GM18508 (cell line): ENCODE measurements around the gene SORBS1.

Experiments used
- ATAC-seq: cut with Tn5 transposase; IDR thresholded peaks from one replicate; pipeline ENCODE4 v1.9.1; 2021; ENCODE audit warnings: moderate number of reproducible peaks; ENCODE audit not compliant: insufficient read depth, unreplicated experiment

SORBS1 gene

GRCh38 chr10:95308389-95309302, 252.5 kb downstream of the SORBS1 start:
- ATAC-seq = no peak

- ATAC-seq = no peak
These were observed 254.3 kb downstream of the SORBS1 start for GRCh38 chr10:95306851-95307250.

GRCh38 chr10:95306318-95306650, 254.9 kb downstream of the SORBS1 start:
- ATAC-seq = no peak

DNA sequence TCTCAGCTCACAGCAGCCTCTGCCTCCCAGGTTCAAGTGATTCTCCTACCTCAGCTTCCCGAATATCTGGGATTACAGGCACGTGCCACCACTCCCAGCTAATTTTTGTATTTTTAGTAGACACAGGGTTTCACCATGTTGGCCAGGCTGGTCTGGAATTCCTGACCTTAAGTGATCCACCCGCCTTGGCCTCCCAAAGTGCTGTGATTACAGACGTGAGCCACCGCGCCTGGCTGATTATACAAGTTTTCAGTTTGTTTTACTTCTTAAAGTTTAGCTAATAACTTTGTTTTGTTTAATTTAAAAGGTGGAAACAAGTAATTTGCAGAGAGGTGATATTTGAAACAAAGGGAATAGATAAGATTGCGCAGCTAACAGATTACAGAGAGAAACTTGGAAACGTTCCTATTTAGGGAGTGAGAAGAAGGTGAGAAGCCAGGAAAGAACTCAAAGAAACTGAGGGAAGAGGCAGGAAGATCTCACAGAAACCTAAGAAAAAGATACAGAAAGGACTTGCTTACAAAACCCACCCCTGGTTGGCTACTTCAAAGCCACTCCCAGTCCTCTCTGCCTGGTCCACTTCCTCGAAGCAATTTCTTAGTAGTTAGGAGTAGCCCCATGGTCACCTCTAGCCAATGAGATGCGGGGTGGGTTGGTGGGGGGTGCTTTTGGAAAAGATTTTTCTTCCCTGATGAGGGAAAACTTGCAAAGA, 255.4 kb downstream of the SORBS1 start:
- ATAC-seq = no peak

DNA sequence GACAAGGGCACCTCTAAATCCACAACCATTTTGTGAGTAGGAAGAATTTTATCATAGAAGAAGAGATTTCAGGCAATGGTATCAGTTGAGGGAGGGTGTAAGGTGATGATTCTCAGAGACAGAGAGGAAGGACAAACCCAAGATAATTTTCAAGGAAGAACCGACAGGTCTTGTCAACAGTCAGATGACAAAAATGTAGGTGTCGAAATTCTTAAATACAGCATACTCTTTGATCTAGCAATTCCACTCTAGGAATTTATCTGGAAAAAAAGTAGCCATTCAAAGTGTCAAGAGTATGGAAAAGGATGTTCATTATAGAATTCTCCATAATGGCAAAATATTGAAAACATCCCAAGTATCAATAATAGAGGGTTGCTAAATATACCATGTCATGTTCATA, 256.2 kb downstream of the SORBS1 start:
- no peak for ATAC-seq

DNA sequence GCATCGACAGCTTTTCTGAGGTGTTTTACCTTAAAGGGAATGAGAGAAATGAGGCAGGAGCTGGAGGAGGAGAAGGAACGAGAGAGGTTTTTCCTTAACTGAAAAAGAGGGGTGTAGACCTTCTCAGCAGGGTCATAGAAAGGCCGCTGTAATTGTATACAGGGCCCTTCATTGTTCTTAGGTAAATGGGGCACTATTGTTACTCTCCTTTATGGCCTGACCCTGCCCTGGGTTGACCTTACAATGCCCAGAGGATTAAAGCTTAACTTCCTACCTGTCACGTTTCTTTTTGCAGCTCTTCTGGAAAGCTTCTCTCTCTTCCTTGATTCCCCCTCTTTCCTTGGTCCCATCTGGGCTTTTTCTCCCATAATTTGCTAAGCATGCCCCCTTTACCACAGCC, 256.7 kb downstream of the SORBS1 start:
- ATAC-seq = no peak

DNA sequence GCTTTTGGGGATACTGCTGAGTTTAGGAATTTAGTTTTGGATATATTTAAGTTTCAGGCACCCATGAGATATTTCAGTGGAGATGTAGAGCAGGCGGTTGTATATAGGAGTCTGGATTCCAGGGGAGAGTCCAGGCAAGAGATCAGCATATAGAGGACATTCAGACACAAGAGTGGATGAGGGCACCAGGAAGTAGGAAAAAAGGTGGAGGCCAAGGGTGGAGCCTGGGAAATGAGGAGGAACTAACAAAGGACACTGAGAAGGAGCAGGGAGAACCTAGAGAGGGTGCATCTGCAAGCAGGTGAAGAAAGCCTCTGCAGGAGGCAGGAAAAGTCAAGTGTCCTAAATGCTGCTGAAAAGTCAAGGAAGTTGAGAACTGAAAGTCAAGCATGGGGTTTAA, 257.2 kb downstream of the SORBS1 start:
- no peak for ATAC-seq

DNA sequence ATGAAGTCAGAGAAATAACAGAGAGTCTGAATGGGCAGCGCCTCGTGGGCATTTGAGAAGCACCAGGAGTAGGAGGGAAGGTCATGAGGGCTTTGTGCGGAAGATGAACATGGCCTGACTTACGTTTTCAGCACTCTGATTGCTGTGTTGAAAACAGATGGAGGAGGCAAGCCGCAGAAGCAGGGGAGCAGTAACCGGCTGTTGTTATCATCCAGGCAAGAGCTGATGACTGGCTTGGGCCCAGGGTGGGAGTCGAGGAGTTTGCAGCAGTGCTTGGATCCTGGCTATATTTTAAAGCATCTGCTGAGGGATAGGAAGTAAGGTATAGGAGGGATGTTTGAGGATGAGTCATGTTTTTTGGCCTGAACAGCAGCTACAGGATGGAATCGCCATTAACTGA, 257.6 kb downstream of the SORBS1 start:
- ATAC-seq = no peak

- no peak for ATAC-seq
These were observed 261.1 kb downstream of the SORBS1 start for GRCh38 chr10:95300022-95300539.

DNA sequence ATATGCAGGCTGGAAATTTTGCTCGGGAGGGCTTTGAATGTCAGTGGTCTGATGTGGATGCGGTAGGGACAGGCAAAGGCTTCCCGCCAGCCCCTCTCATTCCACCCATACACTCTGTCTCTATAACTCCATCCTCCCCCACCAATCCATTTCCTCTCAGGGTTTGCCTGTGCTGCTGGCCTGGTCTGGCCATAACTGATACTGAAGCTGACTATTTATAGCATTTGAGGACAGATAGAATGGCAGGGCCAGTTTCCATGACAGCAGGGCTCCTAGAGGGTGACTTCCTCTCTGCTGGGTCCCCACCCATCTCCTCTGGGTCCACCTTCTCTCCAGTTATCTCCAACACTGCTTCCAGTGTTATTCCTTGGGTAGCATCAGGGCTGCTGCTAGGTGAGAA, 263.8 kb downstream of the SORBS1 start:
- ATAC-seq = peak; percentile 28

GRCh38 chr10:95296764-95297163, 264.4 kb downstream of the SORBS1 start:
- no peak for ATAC-seq

- peak; percentile 74 for ATAC-seq
These were observed 266.0 kb downstream of the SORBS1 start for GRCh38 chr10:95295031-95295755.

DNA sequence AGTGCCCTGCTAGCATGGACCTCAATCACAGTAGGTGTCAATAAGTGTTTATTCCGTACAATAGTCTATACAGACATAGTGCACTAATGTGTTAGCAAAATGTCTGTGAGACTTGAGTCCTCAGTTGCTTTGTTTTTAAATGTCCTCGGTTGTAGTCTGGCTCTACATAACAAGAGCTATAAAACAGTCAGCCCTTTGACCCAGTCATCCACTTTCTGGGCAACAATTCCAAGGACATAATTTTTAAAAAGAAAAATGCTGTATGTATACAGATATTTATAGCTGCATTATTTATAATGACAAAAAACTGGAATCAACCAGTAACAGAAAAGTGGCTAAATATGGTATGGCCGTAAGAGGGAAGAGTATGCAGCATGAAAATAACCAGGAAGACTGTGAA, 267.5 kb downstream of the SORBS1 start:
- no peak for ATAC-seq

DNA sequence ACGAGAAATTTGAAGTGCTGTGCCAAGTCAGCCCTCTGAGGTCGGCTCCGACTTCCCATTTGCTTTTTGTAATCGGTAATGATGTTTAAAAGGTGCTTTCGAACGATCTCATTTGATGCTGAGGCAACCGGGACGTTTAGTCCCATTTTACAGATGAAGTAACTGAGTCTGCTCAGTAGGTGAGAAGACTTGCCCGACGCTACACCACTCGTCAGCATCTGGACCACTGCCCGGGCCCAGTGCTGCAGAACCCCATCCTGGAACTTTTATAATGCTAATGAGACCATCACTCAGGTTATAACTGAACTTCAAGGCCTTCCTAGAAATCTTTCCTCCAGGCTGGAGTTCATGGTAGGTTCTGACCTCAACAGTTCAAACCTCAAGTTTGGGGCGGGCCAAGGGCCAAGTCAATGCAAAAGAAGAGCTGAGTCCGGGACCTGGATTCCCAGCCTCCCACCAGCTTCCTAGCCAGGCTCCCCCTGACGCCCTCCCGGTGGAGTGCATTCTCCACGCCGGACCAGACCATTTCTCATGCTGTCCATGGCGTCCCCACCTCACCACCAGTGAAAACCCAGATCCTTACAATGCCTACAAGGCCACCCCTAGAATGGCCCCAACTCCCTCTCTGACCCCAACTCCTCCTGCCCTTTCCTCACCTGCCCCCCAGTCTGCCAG, 269.7 kb downstream of the SORBS1 start:
- no peak for ATAC-seq

DNA sequence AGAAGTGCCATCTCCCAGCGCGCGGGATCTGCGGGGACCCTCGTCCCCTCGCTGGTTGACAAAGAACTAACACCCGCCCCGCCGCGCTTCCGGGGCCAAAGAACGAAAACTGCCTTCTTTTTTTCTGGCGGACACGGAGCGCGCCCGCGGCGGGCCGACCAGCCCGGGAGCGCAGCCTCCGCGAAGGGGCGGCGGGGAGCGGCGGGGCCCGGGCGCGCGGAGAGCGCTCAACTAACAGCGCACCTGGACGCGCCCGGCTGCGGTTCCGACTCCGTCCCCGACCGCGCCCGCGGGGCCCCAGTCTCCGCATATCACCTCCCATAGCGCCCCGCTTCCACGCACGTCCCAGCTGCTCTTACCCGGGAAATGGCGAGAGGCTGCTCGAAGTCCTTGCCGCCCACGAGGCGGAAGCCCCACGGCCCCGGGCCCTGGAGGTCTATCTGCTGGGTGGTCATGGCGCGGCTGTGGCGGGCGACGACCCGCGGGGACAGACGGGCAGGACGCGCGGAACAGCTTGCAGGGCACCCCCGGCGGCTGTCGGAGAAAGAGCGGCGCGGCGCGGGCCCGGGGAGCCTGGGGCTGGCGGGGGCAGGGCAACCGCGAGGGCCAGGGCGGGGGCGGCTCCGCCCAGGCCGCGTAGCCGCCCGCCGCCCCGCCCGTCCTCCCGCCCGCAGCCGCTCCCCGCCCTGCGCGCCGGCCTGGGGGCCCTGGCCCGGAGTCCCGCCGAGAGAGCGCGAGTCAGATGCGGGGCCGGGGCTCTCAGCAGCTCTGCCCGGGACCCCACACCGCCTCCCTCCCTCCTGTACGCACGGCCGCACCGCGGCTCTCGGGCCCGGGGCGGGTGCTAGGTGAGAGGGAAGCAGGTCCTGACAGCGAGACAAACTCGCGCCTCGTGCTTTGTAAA, 270.5 kb downstream of the SORBS1 start, which contains the start of gene PDLIM1:
Gene PDLIM1, minus strand, starts transcription at position 543 of the 904 bp plus-strand sequence. Its CDS starts 88 bp downstream, at position 455.
- ATAC-seq = no peak

DNA sequence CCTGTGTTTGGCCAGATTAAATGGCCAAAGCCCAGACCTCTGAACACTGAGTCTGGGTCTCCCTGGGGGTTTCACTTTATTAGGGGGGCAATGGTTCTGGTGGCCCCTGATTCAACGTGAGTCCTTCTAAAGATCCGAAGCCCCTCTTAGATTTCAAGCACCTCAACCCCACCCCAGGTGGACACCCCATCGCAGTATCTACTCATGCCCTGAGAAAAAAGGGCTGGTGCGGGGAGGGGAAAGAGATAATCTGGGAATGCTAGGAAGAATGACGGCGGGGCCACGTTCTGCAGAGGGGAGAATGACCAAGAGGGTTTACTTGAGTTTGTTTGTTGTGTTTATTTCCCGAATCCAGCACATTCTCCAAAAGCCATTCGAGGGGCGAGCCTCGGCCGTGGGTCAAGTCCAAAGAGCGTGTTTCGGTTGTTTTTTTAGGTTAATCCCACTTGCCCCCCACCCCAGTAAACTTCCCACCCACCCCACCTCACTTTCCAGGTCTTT, 271.2 kb downstream of the SORBS1 start:
- ATAC-seq = no peak

- ATAC-seq = no peak
These were observed 271.9 kb downstream of the SORBS1 start for GRCh38 chr10:95289003-95289920.

GRCh38 chr10:95288303-95288702, 272.9 kb downstream of the SORBS1 start:
- no peak for ATAC-seq
